HG03196 (cell line): Measurements from ENCODE around the gene PIGM.

Source experiments
- ATAC-seq: cut with Tn5 transposase; IDR thresholded peaks from one replicate; pipeline ENCODE4 v1.9.1; 2021; ENCODE audit not compliant: unreplicated experiment

PIGM gene

GRCh38 chr1:160031365-160032164 is at the start of gene PIGM:
PIGM (minus strand) TSS chr1:160031990; CDS start chr1:160031739, 251 bp downstream.
- peak; percentile 91 for ATAC-seq

GRCh38 chr1:160081261-160081936 is 49.6 kb upstream of the PIGM start, which contains the start of gene KCNJ9:
KCNJ9 (plus strand) TSS chr1:160081538; CDS start chr1:160084031, 2,493 bp downstream.
- ATAC-seq = no peak

GRCh38 chr1:160080381-160081100 is 48.8 kb upstream of the PIGM start:
- ATAC-seq = no peak

- ATAC-seq = no peak
Observed at GRCh38 chr1:160079448-160079847, 47.7 kb upstream of the PIGM start.

GRCh38 chr1:160078512-160079195 is 46.9 kb upstream of the PIGM start:
- ATAC-seq = peak; percentile 47

GRCh38 chr1:160077486-160077885 is 45.7 kb upstream of the PIGM start:
- ATAC-seq = no peak

- no peak for ATAC-seq
Observed at GRCh38 chr1:160076295-160076694, 44.5 kb upstream of the PIGM start.

GRCh38 chr1:160075836-160076235 is 44.0 kb upstream of the PIGM start:
- no peak for ATAC-seq

- no peak for ATAC-seq
Observed at GRCh38 chr1:160074865-160075264, 43.1 kb upstream of the PIGM start.

- ATAC-seq = no peak
Observed at GRCh38 chr1:160071289-160071688, 39.5 kb upstream of the PIGM start.

- ATAC-seq = no peak
Observed at GRCh38 chr1:160070243-160071163, 38.7 kb upstream of the PIGM start.

- no peak for ATAC-seq
Observed at GRCh38 chr1:160069460-160070231, 37.9 kb upstream of the PIGM start, which contains the start of gene KCNJ10. KCNJ10 (minus strand) TSS chr1:160070160; CDS start chr1:160042532, 27,628 bp downstream.

- no peak for ATAC-seq
Observed at GRCh38 chr1:160068225-160068624, 36.4 kb upstream of the PIGM start.

GRCh38 chr1:160066829-160067745 is 35.3 kb upstream of the PIGM start:
- ATAC-seq = no peak

- ATAC-seq = no peak
Observed at GRCh38 chr1:160064746-160065145, 33.0 kb upstream of the PIGM start.

- ATAC-seq = no peak
Observed at GRCh38 chr1:160064164-160064563, 32.4 kb upstream of the PIGM start.

- ATAC-seq = no peak
Observed at GRCh38 chr1:160063176-160063575, 31.4 kb upstream of the PIGM start.

GRCh38 chr1:160062230-160062532 is 30.4 kb upstream of the PIGM start:
- ATAC-seq = no peak
